ENCODE results near the gene CIAO2B.
"Not testable (repeated sequence)": the region's sequence is repeated elsewhere in the genome, so short reads cannot be mapped to it uniquely, and the experiment has no call there.

CIAO2B gene

GRCh38 chr16:66899310-66899944, 34.8 kb downstream of the CIAO2B start:
- H3K27ac ChIP-seq (ENCODE audit: low read depth, low read length), result peak overlapping the region; percentile 81
- peaks cover 51% of the 10 kb centered on the region for H3K4me1 ChIP-seq (ENCODE audit: insufficient read depth, low read length)
- no peak overlapping the region for H3K4me3 ChIP-seq (ENCODE audit: low read depth in 1 of 2, low read length in 2 of 2)
- no peaks in the 10 kb centered on the region for H3K36me3 ChIP-seq (ENCODE audit: insufficient read depth, low read length)
- H3K27me3 ChIP-seq (ENCODE audit: control insufficient read depth in 1 of 2, insufficient read depth in 2 of 2, low read length in 2 of 2), result no peaks in the 10 kb centered on the region
- H3K9me3 ChIP-seq (ENCODE audit: low read length), result no peaks in the 10 kb centered on the region
- peak overlapping the region; percentile 3 for H3K9ac ChIP-seq (ENCODE audit: low read length)

- H3K4me1 ChIP-seq (ENCODE audit: insufficient read depth, low read length), result peaks cover 46% of the 10 kb centered on the region
- H3K27me3 ChIP-seq (ENCODE audit: control insufficient read depth in 1 of 2, insufficient read depth in 2 of 2, low read length in 2 of 2), result no peaks in the 10 kb centered on the region
- H3K27ac ChIP-seq (ENCODE audit: low read depth, low read length), result peak overlapping the region; percentile 81
- H3K9me3 ChIP-seq (ENCODE audit: low read length), result no peaks in the 10 kb centered on the region
- H3K9ac ChIP-seq (ENCODE audit: low read length), result peak overlapping the region; percentile 3
- no peak overlapping the region for H3K4me3 ChIP-seq (ENCODE audit: low read depth in 1 of 2, low read length in 2 of 2)
- H3K36me3 ChIP-seq (ENCODE audit: insufficient read depth, low read length), result no peaks in the 10 kb centered on the region
These were observed 35.3 kb downstream of the CIAO2B start for GRCh38 chr16:66898933-66899309.

- H3K9ac ChIP-seq (ENCODE audit: low read length), result no peak overlapping the region
- peaks cover 38% of the 10 kb centered on the region for H3K4me1 ChIP-seq (ENCODE audit: insufficient read depth, low read length)
- no peaks in the 10 kb centered on the region for H3K9me3 ChIP-seq (ENCODE audit: low read length)
- no peak overlapping the region for H3K4me3 ChIP-seq (ENCODE audit: low read depth in 1 of 2, low read length in 2 of 2)
- H3K27me3 ChIP-seq (ENCODE audit: control insufficient read depth in 1 of 2, insufficient read depth in 2 of 2, low read length in 2 of 2), result no peaks in the 10 kb centered on the region
- H3K36me3 ChIP-seq (ENCODE audit: insufficient read depth, low read length), result no peaks in the 10 kb centered on the region
- H3K27ac ChIP-seq (ENCODE audit: low read depth, low read length), result no peak overlapping the region
These were observed 36.0 kb downstream of the CIAO2B start for GRCh38 chr16:66898207-66898606.

- H3K4me3 ChIP-seq (ENCODE audit: low read depth in 1 of 2, low read length in 2 of 2); H3K9ac ChIP-seq (ENCODE audit: low read length); H3K9me3 ChIP-seq (ENCODE audit: low read length); H3K36me3 ChIP-seq (ENCODE audit: insufficient read depth, low read length); H3K27ac ChIP-seq (ENCODE audit: low read depth, low read length); H3K27me3 ChIP-seq (ENCODE audit: control insufficient read depth in 1 of 2, insufficient read depth in 2 of 2, low read length in 2 of 2): not testable (repeated sequence)
- H3K4me1 ChIP-seq (ENCODE audit: insufficient read depth, low read length), result peaks cover 32% of the 10 kb centered on the region
These were observed 37.5 kb downstream of the CIAO2B start for GRCh38 chr16:66896682-66897081.

GRCh38 chr16:66895999-66896398, 38.2 kb downstream of the CIAO2B start:
- Histone ChIP-seq H3K36me3 (ENCODE audit: insufficient read depth, low read length) (no peaks in the 10 kb centered on the region), H3K27ac (ENCODE audit: low read depth, low read length) (no peak overlapping the region), H3K9me3 (ENCODE audit: low read length) (no peaks in the 10 kb centered on the region), H3K27me3 (ENCODE audit: control insufficient read depth in 1 of 2, insufficient read depth in 2 of 2, low read length in 2 of 2) (no peaks in the 10 kb centered on the region), H3K9ac (ENCODE audit: low read length) (no peak overlapping the region), H3K4me3 (ENCODE audit: low read depth in 1 of 2, low read length in 2 of 2) (no peak overlapping the region), H3K4me1 (ENCODE audit: insufficient read depth, low read length) (peaks cover 26% of the 10 kb centered on the region)

GRCh38 chr16:66895689-66895979, 38.6 kb downstream of the CIAO2B start:
- H3K9ac ChIP-seq (ENCODE audit: low read length), result no peak overlapping the region
- H3K4me1 ChIP-seq (ENCODE audit: insufficient read depth, low read length), result peaks cover 22% of the 10 kb centered on the region
- no peaks in the 10 kb centered on the region for H3K36me3 ChIP-seq (ENCODE audit: insufficient read depth, low read length)
- H3K4me3 ChIP-seq (ENCODE audit: low read depth in 1 of 2, low read length in 2 of 2), result no peak overlapping the region
- no peak overlapping the region for H3K27ac ChIP-seq (ENCODE audit: low read depth, low read length)
- no peaks in the 10 kb centered on the region for H3K9me3 ChIP-seq (ENCODE audit: low read length)
- no peaks in the 10 kb centered on the region for H3K27me3 ChIP-seq (ENCODE audit: control insufficient read depth in 1 of 2, insufficient read depth in 2 of 2, low read length in 2 of 2)

GRCh38 chr16:66894948-66895688, 39.1 kb downstream of the CIAO2B start:
- H3K9me3 ChIP-seq (ENCODE audit: low read length), result no peaks in the 10 kb centered on the region
- H3K36me3 ChIP-seq (ENCODE audit: insufficient read depth, low read length), result no peaks in the 10 kb centered on the region
- no peak overlapping the region for H3K4me3 ChIP-seq (ENCODE audit: low read depth in 1 of 2, low read length in 2 of 2)
- H3K4me1 ChIP-seq (ENCODE audit: insufficient read depth, low read length), result peaks cover 17% of the 10 kb centered on the region
- H3K27ac ChIP-seq (ENCODE audit: low read depth, low read length), result no peak overlapping the region
- no peak overlapping the region for H3K9ac ChIP-seq (ENCODE audit: low read length)
- H3K27me3 ChIP-seq (ENCODE audit: control insufficient read depth in 1 of 2, insufficient read depth in 2 of 2, low read length in 2 of 2), result no peaks in the 10 kb centered on the region

- no peak overlapping the region for H3K9ac ChIP-seq (ENCODE audit: low read length)
- H3K9me3 ChIP-seq (ENCODE audit: low read length), result no peaks in the 10 kb centered on the region
- no peak overlapping the region for H3K27ac ChIP-seq (ENCODE audit: low read depth, low read length)
- no peaks in the 10 kb centered on the region for H3K36me3 ChIP-seq (ENCODE audit: insufficient read depth, low read length)
- peaks cover 6% of the 10 kb centered on the region for H3K4me1 ChIP-seq (ENCODE audit: insufficient read depth, low read length)
- no peak overlapping the region for H3K4me3 ChIP-seq (ENCODE audit: low read depth in 1 of 2, low read length in 2 of 2)
- no peaks in the 10 kb centered on the region for H3K27me3 ChIP-seq (ENCODE audit: control insufficient read depth in 1 of 2, insufficient read depth in 2 of 2, low read length in 2 of 2)
These were observed 40.1 kb downstream of the CIAO2B start for GRCh38 chr16:66894055-66894454.

- peaks cover 1% of the 10 kb centered on the region for H3K36me3 ChIP-seq (ENCODE audit: insufficient read depth, low read length)
- H3K27me3 ChIP-seq (ENCODE audit: control insufficient read depth in 1 of 2, insufficient read depth in 2 of 2, low read length in 2 of 2), result no peaks in the 10 kb centered on the region
- no peaks in the 10 kb centered on the region for H3K9me3 ChIP-seq (ENCODE audit: low read length)
- no peak overlapping the region for H3K9ac ChIP-seq (ENCODE audit: low read length)
- H3K4me1 ChIP-seq (ENCODE audit: insufficient read depth, low read length), result no peaks in the 10 kb centered on the region
- no peak overlapping the region for H3K27ac ChIP-seq (ENCODE audit: low read depth, low read length)
- no peak overlapping the region for H3K4me3 ChIP-seq (ENCODE audit: low read depth in 1 of 2, low read length in 2 of 2)
These were observed 42.4 kb downstream of the CIAO2B start for GRCh38 chr16:66891797-66892196.

GRCh38 chr16:66891360-66891759, 42.8 kb downstream of the CIAO2B start:
- Histone ChIP-seq H3K27me3 (ENCODE audit: control insufficient read depth in 1 of 2, insufficient read depth in 2 of 2, low read length in 2 of 2) (no peaks in the 10 kb centered on the region), H3K36me3 (ENCODE audit: insufficient read depth, low read length) (peaks cover 6% of the 10 kb centered on the region), H3K4me3 (ENCODE audit: low read depth in 1 of 2, low read length in 2 of 2) (no peak overlapping the region), H3K27ac (ENCODE audit: low read depth, low read length) (no peak overlapping the region), H3K9me3 (ENCODE audit: low read length) (no peaks in the 10 kb centered on the region), H3K4me1 (ENCODE audit: insufficient read depth, low read length) (no peaks in the 10 kb centered on the region), H3K9ac (ENCODE audit: low read length) (no peak overlapping the region)

- no peaks in the 10 kb centered on the region for H3K9me3 ChIP-seq (ENCODE audit: low read length)
These were observed 43.4 kb downstream of the CIAO2B start for GRCh38 chr16:66890799-66891198.

GRCh38 chr16:66889622-66890021, 44.6 kb downstream of the CIAO2B start:
- H3K27me3 ChIP-seq (ENCODE audit: control insufficient read depth in 1 of 2, insufficient read depth in 2 of 2, low read length in 2 of 2), result no peaks in the 10 kb centered on the region
- H3K4me3 ChIP-seq (ENCODE audit: low read depth in 1 of 2, low read length in 2 of 2), result no peak overlapping the region
- H3K27ac ChIP-seq (ENCODE audit: low read depth, low read length), result no peak overlapping the region

More at GRCh38 chr16:66890799-66891198, 43.4 kb downstream of the CIAO2B start:
- peaks cover 8% of the 10 kb centered on the region for H3K36me3 ChIP-seq (ENCODE audit: insufficient read depth, low read length)
- no peak overlapping the region for H3K9ac ChIP-seq (ENCODE audit: low read length)
- H3K27ac ChIP-seq (ENCODE audit: low read depth, low read length), result no peak overlapping the region
- H3K27me3 ChIP-seq (ENCODE audit: control insufficient read depth in 1 of 2, insufficient read depth in 2 of 2, low read length in 2 of 2), result no peaks in the 10 kb centered on the region
- no peaks in the 10 kb centered on the region for H3K4me1 ChIP-seq (ENCODE audit: insufficient read depth, low read length)
- no peak overlapping the region for H3K4me3 ChIP-seq (ENCODE audit: low read depth in 1 of 2, low read length in 2 of 2)

More at GRCh38 chr16:66889622-66890021, 44.6 kb downstream of the CIAO2B start:
- Histone ChIP-seq H3K9me3 (ENCODE audit: low read length) (no peaks in the 10 kb centered on the region), H3K9ac (ENCODE audit: low read length) (no peak overlapping the region), H3K36me3 (ENCODE audit: insufficient read depth, low read length) (peaks cover 17% of the 10 kb centered on the region), H3K4me1 (ENCODE audit: insufficient read depth, low read length) (no peaks in the 10 kb centered on the region)

Data from muscle layer of colon (tissue), 2 donors.